ENCODE data around the gene VAT1L.
"Not testable (repeated sequence)": the region's sequence is repeated elsewhere in the genome, so short reads cannot be mapped to it uniquely, and the experiment has no call there.

VAT1L gene

DNA sequence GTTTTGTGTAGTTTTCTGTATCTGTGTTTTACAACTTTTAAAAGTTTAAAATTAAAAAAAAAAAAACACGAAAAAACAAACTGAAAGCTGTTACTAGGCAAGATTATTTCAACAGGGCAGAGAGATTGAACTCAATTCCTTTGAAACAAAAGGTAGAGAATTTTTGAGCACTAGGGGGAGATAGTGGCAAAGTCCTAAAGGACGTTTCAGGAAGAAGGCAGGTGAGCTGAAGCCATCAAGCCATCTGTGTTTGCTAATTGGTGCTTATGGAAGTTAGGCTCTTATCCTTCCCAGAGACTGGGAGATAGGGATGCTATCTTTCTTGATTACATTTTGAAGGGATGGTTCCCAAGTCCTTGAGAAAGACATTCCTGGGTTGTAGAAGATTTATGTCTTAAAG, 163.4 kb downstream of the VAT1L start:
- DNase-seq (ENCODE audit: low read depth in 3 of 3): no peak

DNA sequence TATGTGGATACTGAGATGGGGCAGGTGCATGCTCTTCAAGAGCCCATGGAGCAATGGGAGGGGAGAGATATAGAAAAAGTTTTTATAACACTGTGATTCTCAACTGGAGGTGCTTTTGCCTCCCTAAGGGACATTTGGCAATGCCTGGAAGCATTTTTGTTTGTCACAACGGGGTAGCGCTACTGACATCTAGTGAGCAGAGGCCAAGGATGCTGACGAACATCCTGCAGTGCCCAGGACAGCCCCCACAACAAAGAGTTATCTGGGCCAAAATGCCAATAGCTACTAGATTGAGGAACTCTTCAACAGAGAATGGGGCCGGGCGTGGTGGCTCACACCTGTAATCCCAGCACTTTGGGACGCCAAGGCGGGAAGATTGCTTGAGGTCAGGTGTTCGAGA, 166.8 kb downstream of the VAT1L start:
- DNase-seq (ENCODE audit: low read depth in 3 of 3): no peak

DNA sequence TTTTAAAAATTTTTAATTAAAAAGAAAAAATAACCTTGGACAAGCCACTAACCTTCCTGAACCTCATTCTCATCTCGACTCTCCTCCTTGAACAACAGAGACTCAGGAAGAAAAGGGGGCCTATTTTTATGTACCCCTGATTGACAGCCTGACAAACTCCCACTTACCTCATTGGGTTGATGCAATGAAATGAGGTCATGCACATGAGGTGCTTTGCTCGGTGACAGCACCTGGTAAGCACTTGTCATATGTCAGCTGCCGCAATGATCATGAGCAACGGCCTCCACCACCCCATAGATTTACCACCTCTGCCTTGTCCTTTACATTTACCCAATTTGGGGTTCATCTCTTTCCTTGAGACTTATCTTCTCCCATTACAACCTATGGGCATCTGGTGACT, 167.9 kb downstream of the VAT1L start:
- no peak for DNase-seq (ENCODE audit: low read depth in 3 of 3)

DNA sequence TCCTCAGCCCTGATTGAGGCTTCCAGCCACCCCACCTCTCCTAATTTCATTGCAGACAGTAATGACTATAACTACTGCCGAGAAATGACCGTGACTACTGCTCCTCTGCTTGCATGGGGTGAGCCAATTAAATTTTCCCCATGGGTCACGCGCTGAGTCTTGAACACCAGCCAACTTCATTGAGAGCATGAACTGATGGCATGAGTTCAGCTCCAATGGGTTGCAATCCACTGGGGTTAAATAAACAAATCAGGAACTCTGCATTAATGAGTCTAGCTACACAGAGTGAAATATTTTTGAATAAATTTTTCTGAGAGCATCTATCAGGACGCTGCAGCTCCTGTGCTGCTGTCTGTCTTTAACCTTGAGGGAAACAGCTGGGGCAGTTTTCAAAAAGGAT, 172.4 kb downstream of the VAT1L start:
- no peak for DNase-seq (ENCODE audit: low read depth in 3 of 3)

DNA sequence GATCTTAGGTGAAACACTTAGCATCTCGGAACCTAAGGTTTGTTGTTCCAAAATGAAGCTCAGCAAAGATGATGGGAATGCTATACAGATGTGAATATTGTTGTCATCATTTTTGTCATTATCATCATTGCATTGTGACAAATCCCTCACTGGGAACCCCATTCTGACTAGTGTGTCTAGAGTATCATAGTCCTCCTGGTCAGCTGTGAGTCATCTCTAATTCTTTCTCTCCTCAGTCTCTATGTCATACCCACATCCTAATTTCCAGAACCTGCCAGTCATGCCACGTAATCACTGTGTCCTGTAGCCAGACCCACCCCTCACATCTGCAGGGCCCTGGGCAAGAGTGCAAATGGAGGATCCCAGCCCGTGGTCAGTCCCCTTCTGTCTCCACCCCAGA, 173.4 kb downstream of the VAT1L start:
- no peak for DNase-seq (ENCODE audit: low read depth in 3 of 3)

DNA sequence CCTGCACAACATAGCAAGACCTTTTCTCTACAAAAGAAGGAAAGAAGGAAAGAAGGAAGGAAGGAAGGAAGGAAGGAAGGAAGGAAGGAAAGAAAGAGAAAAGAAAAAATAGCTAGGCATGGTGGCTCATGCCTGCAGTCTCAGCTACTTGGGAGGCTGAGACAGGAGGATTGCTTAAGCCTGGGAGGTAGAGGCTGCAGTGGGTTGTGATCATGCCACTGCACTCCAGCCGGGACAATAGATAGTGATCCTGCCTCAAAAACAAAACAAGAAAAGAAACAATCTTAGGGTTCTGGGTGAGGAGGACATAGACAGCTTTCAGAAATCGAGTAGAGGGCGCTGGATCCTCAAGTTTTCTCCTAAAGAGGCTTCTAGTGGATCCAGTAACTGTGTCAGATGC, 174.3 kb downstream of the VAT1L start:
- no peak for DNase-seq (ENCODE audit: low read depth in 3 of 3)

DNA sequence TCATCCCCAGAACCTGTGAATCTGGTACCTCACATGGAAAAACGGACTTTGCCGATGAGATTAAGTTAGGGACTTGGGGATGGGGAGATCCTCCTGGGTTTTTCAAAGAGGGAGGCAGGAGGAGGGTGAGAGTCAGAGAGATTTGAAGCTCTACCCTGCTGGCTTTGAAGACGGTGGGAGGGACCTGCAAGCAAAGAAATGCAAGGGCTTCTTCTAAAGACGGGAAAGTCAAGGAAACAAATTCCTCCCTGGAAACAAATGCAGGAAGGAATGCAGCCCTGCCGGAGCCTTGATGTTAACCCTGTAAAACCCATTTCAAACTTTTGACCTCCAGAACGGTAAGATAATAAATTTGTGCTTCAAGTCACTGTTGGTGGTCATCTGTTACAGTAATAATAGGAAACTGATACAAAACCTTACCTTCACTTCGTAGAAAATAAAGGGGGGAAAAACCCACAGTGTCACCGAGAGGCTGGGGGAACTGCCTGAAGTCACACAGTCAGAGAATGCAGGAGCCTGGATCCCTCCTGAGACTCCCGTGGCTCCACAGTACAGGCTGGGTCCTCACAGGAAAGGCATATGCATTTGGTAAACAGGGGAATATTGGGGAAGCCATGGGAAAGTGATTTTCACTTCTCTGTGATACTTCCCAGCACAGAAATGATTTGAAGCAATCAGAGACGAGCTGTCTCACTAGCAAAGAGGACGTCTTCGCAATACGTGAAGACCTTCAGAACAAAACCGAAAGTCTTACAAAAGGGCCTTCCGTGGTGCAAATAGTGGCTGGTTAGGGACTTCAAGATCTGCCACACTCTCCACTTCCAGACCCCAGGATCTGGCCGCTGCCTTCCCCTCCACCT, 175.1 kb downstream of the VAT1L start:
- no peak for DNase-seq (ENCODE audit: low read depth in 3 of 3)

DNA sequence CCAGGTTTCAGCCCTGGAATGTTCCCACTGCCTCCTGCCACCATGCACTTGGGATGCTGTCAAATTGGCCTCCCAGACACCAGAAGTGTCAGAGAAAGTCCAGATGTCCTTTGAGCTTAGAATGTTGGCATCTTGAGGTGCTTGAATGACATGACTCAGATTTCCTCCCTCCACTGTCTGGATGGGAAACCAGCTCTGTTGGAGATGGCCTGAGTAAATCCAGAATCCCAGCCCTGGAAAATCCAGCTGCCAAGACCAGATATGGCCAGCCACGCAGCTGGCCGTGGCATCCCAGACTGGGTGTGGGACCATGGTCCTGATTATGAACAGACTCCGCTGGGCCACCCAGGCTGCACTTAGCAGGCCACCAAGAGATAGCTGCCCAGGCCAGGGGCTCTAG, 177.0 kb downstream of the VAT1L start:
- DNase-seq (ENCODE audit: low read depth in 3 of 3): no peak

DNA sequence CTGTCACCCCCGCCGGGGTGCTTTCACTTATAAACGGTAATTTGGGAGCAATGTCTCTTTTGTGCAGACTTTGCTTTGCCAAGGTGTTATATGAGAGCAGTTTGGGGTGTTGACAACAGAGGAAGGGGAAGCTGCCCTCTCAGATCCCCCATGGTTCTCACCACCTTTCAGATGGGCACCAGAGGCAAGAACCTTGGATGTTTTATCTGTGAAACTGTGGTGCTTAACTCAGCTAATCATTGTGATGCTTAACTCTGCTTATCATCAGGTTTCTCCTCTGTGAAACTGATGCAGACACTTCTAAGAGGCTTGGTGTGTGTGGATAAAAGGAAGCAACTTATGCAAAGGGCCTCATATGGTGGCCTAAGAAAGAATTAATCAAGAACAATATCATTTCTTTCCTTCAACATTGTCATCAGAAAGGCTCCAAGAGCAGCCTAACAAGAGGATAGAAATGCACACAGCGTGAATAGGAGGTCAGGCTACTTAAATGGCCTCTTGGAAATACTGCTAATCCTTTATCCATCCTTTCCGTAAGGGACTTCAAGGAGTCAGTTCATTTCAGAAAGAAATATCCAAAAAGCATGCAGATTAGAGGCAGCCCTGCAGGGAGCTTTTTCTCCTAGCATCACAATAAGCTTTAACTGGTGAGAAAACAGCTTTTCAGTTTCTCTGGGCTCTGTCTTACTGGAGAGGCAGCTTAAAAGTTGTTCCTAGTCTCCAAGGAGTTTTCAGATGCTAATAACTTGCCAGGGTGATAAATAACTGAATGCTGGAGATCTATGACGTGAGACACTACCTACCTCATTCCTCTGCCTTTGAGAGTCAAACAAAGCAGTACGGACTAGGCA, 178.9 kb downstream of the VAT1L start:
- no peak for DNase-seq (ENCODE audit: low read depth in 3 of 3)

DNA sequence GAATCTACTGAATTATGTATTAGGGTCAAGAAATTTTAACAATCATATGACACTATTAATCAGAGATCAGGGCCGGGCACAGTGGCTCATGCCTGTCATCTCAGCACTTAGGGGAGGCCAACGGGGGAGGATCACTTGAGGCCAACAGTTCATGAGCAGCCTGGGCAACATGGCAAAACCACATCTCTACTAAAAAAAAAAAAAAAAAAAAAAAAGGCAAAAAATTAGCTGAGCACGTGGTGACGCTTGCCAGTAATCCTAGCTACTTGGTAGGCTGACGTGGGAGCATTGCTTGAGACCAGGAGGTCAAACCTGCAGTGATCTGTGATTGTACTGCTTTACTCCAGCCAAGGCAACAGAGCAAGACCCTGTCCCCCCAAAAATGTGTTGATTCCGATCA, 181.5 kb downstream of the VAT1L start:
- DNase-seq (ENCODE audit: low read depth in 3 of 3): no peak

DNA sequence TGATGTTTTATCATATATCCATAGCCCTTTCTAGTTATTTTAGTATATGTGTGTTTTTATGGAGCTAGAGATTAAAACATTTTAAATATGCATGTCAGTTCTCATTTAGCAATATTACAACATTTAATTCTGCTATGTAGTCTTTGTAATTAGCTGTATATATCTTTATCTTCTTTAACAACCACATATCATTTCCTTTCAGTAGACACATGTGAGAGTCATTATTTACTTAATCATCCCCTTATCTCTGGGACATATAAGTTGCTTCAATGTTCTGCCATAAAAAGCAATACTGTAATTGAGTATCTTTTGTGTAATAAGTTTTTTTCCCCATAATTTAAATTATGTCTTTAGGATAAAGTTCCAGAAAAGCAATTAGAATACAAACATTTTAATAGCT, 182.0 kb downstream of the VAT1L start:
- DNase-seq (ENCODE audit: low read depth in 3 of 3): no peak

DNA sequence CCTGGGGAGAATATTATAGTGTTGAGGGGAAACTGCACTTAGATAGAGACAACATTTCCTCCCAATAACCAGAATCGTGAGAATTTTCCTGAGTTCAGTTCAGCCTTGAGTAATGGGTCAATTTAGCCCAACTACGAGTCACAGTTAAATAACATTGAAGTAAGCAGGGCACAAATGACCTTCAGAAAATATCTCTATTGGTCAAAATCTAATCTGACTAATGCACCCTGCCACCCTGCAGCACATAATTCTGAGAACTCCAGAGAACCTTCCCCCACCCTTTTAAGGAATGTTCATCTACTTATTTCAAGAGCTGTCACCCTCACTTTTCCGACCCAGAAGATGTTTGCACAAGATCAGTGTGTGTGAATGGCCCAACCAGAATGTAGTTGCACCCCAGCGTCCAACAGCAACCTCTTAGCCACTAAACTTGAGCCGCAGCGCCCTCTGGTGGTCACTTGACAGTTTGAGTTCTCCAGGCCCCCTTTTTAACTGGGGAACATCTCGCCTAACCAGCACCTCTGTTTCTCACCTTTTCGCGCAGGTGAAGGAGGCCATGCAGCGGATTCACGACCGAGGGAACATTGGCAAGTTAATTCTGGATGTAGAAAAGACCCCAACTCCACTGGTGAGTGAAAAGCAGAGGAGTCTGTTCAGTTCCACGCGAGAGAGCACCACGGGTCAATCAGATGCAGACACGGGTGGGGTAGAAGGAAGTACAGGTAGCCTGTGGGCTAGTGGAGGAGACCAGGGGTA, 183.1 kb downstream of the VAT1L start:
- peak; percentile 37 to 61 (median 52) for DNase-seq (ENCODE audit: low read depth in 3 of 3)

DNA sequence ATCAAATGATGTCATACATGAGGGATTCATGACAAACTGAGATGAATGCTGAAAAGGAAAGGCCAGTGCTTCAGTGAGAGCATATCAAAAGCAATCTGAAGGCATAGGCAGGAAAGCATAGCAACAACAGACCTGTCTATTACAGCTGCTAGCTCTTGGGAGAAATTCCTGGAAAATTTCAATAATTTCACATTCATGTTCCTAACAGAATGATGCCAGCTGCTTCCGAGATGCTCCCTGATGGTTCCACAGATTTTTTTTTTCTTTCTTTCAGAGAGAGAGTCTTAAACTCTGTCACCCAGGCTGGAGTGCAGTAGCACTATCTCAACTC, 183.7 kb downstream of the VAT1L start:
- no peak for DNase-seq (ENCODE audit: low read depth in 3 of 3)

DNA sequence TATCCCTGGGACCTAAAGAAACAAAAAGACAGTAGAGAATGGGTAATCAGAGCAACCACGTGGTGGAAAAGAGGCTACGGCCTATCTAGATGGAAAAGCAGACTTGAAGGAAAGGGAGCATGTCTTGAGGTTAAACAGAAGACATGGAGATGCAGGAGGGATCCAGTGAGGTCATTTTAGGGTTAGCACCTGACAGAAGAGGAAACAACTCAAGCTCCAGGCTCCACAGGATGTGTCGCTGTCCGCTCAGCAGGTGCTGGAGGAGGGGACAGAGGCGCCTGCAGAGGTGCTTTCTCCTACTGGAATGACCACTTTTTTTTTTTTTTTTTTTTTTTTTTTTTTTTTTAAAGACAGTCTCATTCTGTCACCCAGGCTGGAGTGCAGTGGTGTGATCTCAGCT, 186.5 kb downstream of the VAT1L start:
- no peak for DNase-seq (ENCODE audit: low read depth in 3 of 3)

DNA sequence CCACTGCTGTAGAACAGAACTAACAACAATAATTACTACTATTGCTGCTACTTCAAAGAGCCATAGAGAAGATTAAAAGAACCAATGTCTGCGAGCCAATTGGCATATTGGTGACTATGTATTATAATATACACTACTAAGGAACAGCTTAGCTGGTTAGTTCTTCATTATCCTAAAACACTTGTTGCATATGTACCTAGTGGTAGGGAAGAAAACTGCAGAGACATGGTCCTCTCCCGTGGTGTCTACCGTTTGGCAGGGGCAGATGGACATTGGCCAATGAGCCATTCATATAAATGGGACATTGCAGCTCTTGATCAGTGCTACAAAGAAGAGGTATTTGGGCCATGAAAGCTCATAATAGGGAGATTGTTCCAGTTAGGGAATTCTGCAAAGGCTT, 187.6 kb downstream of the VAT1L start:
- DNase-seq (ENCODE audit: low read depth in 3 of 3): no peak

DNA sequence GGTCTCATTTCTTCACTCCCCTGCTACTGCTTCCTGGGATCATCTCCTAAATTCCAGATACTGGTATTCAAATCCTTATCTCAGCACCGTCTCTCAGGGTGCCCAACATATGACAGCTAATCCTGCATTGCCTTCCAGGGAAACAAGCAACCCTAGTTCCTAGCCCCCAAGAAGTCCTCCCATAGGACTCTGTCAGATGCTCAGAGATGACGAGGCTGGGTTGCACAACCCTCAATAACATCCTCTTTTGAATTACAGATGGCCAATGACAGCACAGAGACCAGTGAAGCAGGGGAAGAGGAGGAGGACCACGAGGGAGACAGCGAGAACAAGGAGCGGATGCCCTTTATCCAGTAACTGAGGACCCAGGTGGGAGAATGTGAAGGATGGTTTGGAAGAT, 189.0 kb downstream of the VAT1L start:
- no peak for DNase-seq (ENCODE audit: low read depth in 3 of 3)

DNA sequence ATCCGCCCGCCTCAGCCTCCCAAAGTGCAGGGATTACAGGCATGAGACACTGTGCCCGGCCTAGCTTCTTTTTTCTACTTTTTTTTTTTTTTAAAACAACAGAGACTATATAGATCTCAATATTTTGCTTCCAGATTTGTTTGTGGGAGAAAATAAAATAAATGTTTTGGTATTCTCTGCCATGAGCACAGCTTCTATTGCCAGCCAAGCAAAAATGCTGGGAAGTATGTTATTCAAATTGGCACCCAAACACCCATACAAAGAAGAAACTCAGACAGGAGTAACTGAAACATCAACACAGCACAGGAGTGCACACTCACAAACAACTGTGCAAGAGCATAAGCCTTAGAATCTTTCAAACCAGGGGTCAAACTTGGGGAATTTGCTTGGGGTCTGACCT, 196.7 kb downstream of the VAT1L start:
- DNase-seq (ENCODE audit: low read depth in 3 of 3): no peak

DNA sequence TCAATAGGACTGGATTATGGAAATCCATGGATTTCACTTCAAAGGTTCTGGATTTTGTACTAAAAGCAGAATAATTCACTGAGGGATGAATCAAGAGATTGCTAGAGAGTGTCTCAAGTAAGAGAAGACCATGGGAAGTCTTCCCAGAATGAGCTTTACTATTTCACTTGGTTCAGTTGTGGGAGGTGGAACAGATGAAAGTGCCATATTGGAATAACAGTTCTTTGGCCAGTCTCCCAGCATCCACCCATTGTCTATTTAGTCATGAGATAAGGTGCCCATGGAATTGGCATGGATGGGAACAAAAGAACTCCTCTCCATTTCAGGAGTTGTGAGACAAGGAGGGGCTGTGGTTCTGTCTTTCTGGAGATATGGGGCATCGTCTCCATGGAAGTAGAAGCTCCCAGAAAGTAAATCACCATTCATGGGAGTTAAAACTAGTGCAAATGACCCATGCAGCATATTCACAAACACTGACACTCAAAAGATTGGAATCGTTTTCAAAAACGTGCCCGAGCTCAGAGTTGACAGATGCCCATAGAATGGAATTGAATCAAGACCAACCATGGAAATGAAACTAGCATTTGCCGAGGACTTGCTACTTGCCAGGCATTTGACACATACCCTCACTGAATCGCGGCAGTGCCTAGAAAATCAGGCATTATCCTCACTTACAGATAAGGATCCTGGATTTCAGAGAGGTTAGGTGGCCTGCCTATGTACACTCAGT, 197.8 kb downstream of the VAT1L start:
- no peak for DNase-seq (ENCODE audit: low read depth in 3 of 3)

DNA sequence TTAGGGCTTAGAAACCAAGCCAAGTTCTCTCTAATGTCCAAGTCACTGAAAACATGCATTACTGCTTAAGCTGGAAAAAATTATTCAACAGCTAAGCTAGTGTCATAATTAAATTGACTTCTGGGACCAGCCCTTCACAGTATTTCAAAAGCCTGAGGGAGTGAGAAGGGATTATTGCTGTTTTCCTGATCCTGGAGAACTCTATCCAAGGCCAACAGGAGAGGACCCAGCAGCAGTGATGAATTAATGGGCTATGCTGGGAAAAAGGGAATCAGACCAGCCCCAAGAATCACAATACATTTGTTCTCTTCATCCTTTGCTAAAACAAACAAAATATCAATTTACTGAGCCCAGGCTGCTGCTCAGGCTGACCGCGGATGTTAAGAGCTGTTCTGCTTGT, 199.4 kb downstream of the VAT1L start:
- DNase-seq (ENCODE audit: low read depth in 3 of 3): no peak

DNA sequence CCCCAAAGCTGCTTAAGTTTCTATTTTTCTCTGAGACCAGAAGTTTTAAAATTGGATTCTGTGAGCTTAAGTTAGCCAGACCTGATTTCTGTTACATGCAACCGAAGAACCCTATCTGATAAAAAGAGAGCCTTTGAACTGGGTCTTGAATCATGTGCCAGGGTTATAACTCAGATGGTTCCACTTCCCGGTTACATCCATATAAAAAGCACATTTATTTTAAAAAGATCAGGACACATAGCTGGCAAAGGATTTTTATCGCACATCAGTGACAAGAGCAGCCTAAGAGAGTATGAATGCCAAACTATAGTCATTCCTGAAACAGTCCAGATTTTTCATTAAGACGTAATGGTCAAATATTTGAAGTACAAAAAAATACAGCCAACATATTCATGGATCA, 201.5 kb downstream of the VAT1L start:
- DNase-seq (ENCODE audit: low read depth in 3 of 3): no peak

DNA sequence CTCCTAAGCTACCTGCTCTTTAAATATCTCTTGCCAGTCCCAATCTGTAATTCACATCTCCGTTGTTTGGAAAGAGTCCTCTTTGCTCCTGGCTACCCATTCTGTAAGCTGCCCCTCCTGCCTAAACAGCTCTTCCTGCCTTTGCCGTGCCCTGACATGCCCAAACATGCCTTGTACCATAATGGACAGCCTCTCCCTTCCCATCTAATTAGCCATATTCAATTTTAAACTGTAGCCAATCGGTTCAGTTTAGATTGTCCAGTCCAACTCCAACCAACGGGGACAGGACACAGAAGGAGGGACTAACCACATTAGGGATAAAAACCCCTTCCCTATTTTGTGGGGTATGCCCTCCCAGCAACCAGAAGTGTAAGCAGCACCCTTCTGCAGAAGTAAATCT, 203.3 kb downstream of the VAT1L start:
- no peak for DNase-seq (ENCODE audit: low read depth in 3 of 3)

DNA sequence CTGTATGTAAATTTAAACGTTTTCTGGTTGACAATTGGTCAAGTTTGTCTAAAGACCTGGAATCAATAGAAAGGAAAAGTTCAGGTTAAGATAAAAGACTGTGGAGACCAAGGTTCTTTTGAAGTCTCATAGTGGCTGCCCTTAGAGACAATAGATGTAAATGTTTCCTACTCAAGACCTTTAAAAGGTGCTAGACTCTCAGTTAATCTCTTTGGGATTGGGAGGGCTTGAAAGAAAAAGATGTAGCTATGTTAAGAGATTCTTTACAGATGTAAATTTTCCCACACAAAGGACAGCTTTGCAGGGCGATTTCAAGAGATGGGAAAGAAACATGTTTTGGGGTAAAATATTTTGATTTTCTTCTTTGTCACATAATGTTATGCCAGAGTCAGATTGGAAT, 204.0 kb downstream of the VAT1L start:
- DNase-seq (ENCODE audit: low read depth in 3 of 3): not testable (repeated sequence)

Measured in stimulated activated CD4-positive, alpha-beta T cell treated with anti-CD3 and anti-CD28 coated beads, TNF-alpha, amount 100 ng/mL, for 4 hours (primary cell).